HG03135 (cell line): Measurements from ENCODE around the gene SPON1.
"Not testable (repeated sequence)": the region's sequence is repeated elsewhere in the genome, so short reads cannot be mapped to it uniquely, and the experiment has no call there.

Experiments
- ATAC-seq: cut with Tn5 transposase; IDR thresholded peaks from one replicate; pipeline ENCODE4 v1.9.1; 2021; ENCODE audit warnings: mild to moderate bottlenecking, moderate library complexity; ENCODE audit not compliant: unreplicated experiment

The SPON1 gene

DNA sequence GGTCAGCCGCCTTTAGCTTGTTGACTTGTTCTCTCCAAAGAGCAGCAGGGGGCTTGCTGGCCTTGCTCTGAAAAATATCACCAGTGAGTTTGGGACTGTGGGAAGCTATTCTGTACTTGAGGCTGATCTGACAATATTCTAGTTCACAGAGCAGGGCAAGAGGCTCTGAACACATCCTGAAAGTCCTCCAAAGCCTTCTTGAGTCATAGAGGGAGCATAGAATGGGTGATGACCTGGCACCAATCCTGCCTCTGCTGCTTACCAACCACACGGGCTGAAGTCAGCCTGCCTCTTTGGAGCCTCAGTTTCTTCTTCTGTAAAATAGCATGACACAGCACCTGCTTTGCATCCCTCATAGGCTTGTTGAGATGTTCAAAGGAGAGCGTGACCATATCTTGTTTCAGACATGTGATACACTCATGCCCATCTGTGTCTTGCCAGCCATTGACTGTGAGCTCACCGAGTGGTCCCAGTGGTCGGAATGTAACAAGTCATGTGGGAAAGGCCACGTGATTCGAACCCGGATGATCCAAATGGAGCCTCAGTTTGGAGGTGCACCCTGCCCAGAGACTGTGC, 299.8 kb downstream of the SPON1 start:
- ATAC-seq = no peak

DNA sequence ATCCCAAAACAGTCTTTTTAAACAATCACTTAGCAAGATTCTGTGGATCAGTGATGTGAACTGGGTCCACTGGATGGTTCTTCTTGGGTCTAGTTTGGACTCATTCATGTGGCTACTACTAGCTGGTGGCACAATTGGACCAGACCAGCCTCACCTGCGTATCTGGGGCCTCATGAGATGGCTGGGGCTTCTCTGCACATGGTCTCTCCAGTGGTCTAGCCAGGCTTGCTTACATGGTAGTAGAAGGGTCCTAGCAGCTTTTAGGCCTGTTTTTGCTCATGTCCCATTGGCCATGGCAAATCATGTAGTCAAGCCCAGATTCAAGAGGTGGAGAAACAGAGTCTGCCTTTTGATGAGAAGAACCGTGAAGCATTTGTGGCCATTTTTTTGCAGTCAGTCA, 302.4 kb downstream of the SPON1 start:
- no peak for ATAC-seq

DNA sequence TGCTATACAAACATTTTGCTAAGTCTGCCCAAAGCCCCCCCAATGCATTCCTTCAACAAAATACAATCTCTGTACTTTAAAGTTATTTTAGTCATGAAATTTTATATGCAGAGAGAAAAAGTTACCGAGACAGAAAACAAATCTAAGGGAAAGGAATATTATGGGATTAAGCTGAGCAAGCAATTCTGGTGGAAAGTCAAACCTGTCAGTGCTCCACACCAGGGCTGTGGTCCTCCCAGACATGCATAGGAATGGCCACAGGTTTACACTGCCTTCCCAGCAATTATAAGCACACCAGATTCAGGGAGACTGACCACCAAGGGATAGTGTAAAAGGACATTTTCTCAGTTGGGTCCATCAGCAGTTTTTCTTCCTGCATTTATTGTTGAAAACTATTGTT, 304.1 kb downstream of the SPON1 start:
- no peak for ATAC-seq

DNA sequence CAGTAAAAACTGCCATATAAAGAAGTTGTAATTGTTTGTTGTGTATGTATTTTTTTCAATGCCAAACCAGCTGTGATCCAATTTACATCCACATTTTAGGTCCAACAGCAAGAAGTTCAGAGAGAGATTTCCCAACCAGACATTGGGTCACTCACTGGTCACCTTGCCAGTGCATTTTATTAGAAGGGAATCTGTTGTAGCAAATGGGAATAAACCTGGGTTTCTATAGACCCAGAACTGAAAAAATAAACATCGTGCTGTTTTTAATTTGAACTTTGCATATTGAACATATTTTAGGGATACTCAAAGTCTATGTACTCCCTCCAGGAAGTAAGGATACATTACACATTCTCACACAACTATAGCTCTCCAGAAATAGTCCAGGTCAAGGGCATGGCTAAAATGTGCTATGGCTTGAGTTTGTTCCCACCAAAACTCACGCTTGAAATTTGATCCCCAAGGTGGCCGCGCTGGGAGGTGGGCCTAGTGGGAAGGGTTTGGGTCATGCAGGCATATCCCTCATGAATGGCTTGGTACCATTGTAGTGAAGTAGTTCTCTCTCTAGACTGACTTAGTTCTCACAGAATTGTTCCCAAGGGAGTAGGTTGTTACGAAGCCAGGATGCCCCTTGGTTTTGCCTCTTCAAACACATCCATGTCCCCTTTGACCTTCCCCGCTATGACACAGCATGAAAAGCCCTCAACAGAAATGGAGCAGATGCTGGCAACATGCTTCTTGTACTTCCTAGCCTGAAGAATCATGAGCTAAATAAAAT, 305.5 kb downstream of the SPON1 start:
- ATAC-seq = no peak

DNA sequence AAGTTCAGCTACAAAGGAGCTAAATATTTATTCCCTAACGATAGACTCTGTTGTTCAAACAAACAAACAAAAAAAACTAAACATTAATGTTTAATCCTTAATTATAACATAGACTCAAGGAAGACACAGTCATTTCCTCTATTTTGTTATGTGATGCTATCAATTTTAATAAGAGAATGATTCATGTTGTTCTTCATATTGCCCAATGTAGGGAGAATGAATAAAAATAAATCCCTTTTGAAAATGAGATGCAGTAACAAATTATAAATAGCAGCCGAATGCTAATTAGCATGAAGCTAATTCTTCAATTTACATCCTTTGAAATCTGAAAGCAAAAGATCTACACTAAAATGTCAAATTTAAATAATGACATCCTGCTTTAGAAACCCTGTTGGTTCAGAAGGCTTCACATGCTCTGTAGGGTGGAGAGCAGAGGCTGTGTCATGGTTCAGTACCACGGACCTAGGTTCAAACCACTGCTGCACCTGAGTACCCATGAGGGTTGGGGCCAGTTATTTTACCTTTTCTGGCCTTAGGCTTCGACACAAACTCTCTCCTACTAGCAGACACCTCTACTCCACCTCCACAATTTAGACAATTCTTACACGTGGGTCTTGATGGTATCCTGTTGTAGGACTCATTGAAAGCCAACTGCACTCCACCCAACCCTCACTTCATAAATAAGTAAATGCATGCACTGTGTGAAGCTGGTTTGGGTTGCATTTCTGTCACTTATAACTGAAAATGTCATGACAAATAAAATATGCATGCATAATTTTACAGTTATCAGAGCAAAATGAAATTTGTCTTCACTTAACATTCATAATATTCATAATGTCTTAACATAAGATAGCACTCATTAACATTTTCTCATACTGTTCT, 307.4 kb downstream of the SPON1 start:
- no peak for ATAC-seq

GRCh38 chr11:14270690-14271542, 308.4 kb downstream of the SPON1 start:
- peak; percentile 67 for ATAC-seq

DNA sequence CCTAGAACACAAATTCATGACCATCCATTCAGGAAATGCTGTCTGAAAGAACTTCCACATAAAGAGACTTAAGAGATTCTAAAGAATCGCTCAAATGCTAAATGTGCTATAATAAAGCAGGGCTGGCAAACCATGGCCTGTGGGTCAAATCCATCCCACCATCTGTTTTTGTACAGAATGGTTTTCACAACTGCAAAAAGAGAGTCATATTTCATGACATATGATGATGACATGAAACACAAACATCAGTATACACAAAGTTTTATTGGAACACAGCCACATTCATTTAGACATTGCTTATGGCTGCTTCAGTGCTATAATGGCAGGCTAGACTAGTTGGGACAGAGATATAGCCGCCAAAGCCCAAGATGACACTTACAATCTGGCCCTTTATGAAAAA, 311.4 kb downstream of the SPON1 start:
- no peak for ATAC-seq

DNA sequence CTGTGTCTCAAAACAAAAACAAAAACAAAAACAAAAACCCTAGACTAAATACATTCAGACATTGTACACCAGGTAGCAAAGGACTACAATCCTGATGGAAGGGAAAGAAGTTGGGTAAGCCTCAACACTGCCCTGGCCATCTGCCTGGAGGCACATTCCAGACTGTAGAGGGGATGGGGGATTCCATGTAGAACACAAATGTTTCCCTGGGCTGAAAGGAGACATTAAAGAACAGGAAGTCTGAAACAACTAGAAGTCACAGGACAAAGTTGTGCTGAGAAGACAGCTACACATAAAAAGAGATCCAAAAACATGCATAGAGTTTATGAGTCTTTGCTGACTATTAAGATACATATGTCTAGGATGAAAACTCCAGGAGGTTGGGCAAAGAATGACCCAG, 312.6 kb downstream of the SPON1 start:
- ATAC-seq = no peak

GRCh38 chr11:14278869-14279268, 316.3 kb downstream of the SPON1 start:
- not testable (repeated sequence) for ATAC-seq

- no peak for ATAC-seq
These were observed 325.8 kb downstream of the SPON1 start for GRCh38 chr11:14288189-14288935.

DNA sequence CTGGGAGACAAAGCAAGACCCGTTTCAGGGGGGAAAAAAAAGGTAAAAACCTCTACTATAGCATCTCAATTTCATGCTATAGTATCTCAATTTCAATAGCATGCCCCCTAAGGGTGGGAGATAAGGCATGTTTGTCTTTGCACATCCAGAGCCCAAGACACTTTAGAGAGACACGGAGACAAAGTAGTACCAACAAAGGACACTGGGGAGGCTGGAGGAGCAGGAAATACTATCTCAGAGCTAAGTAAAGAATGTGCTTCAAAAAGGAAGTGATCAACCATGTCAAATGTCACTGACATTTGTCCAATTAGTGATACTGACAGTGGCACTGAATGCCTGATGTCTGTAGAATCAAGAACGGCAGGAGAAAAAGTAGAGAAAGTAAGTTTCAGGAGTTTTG, 327.9 kb downstream of the SPON1 start:
- ATAC-seq = no peak

GRCh38 chr11:14299921-14300320, 337.4 kb downstream of the SPON1 start:
- ATAC-seq = no peak

- ATAC-seq = peak; percentile 84
These were observed 338.3 kb downstream of the SPON1 start for GRCh38 chr11:14300661-14301304.

- no peak for ATAC-seq
These were observed 342.1 kb downstream of the SPON1 start for GRCh38 chr11:14304601-14305000.

GRCh38 chr11:14305649-14306048, 343.1 kb downstream of the SPON1 start:
- no peak for ATAC-seq

- no peak for ATAC-seq
These were observed 344.0 kb downstream of the SPON1 start for GRCh38 chr11:14306481-14306880.

GRCh38 chr11:14308114-14308896, 345.8 kb downstream of the SPON1 start:
- no peak for ATAC-seq

GRCh38 chr11:14308897-14309387, 346.4 kb downstream of the SPON1 start:
- no peak for ATAC-seq
